Hepatocyte (in vitro differentiated cells): ENCODE data around the gene ZBED1. TPM values are rescaled to one million over a fixed set of nuclear protein-coding genes. Genes with fewer than 3 reads are reported as not detected.

ENCODE experiments used
- DNase-seq: peaks from one replicate; pipeline ENCODE4 v3.0.0-alpha.2; 2016; ENCODE audit warnings: low spot score
- H2AFZ ChIP-seq: fragments of 200-600 bp; sonication (generic); 2 replicates; pipeline ENCODE4 v1.6.0; 2016; ENCODE audit warnings: antibody characterized with exemption, mild to moderate bottlenecking
- H3K27ac ChIP-seq: fragments of 200-600 bp; sonication (generic); 2 replicates; pipeline ENCODE4 v1.5.1; 2016; ENCODE audit warnings: mild to moderate bottlenecking
- H3K27me3 ChIP-seq: fragments of 200-600 bp; sonication (generic); 2 replicates; pipeline ENCODE4 v1.6.1; 2016
- H3K36me3 ChIP-seq: fragments of 200-600 bp; sonication (generic); replicated peaks from 2 replicates; pipeline ENCODE4 v1.5.1; 2016; ENCODE audit warnings: low read depth; ENCODE audit not compliant: insufficient read depth
- H3K4me1 ChIP-seq: fragments of 200-600 bp; sonication (generic); 2 replicates; pipeline ENCODE4 v1.5.1; 2016; ENCODE audit warnings: mild to moderate bottlenecking, moderate library complexity; ENCODE audit not compliant: insufficient read depth
- H3K4me2 ChIP-seq: fragments of 200-600 bp; sonication (generic); 2 replicates; pipeline ENCODE4 v1.6.0; 2016
- H3K4me3 ChIP-seq: fragments of 200-600 bp; sonication (generic); 2 replicates; pipeline ENCODE4 v1.5.1; 2016; ENCODE audit warnings: mild to moderate bottlenecking
- H3K79me2 ChIP-seq: fragments of 200-600 bp; sonication (generic); 2 replicates; pipeline ENCODE4 v1.6.0; 2017; ENCODE audit warnings: mild to moderate bottlenecking
- H3K9me2 ChIP-seq: fragments of 200-600 bp; sonication (generic); replicated peaks from 2 replicates; pipeline ENCODE4 v1.6.0; 2017; ENCODE audit warnings: mild to moderate bottlenecking; ENCODE audit not compliant: insufficient read depth
- H3K9me3 ChIP-seq: fragments of 200-600 bp; sonication (generic); 2 replicates; pipeline ENCODE4 v1.5.1; 2016; ENCODE audit warnings: low read depth, mild to moderate bottlenecking
- H4K20me1 ChIP-seq: fragments of 200-600 bp; sonication (generic); 2 replicates; pipeline ENCODE4 v1.6.0; 2016; ENCODE audit warnings: mild to moderate bottlenecking; ENCODE audit not compliant: insufficient read depth, poor library complexity, severe bottlenecking
- CTCF ChIP-seq: fragments of 200-600 bp; sonication (generic); IDR thresholded peaks from 2 replicates; pipeline ENCODE4 v1.5.1; 2016; ENCODE audit warnings: antibody characterized with exemption, mild to moderate bottlenecking; ENCODE audit not compliant: poor library complexity
- EZH2 ChIP-seq: fragments of 200-600 bp; sonication (generic); IDR thresholded peaks from 2 replicates; pipeline ENCODE4 v1.6.1; 2016; ENCODE audit warnings: antibody characterized with exemption, mild to moderate bottlenecking, borderline replicate concordance
- EZH2phosphoT487 ChIP-seq: fragments of 200-600 bp; sonication (generic); IDR thresholded peaks from one replicate; pipeline ENCODE4 v1.6.1; 2018; ENCODE audit warnings: antibody characterized with exemption, mild to moderate bottlenecking, low read depth, moderate library complexity; ENCODE audit not compliant: unreplicated experiment, severe bottlenecking
- WGBS: methylation state at CpG from one replicate; pipeline ENCODE4 v1.1.6; 2016; ENCODE audit warnings: low lambda C conversion rate; ENCODE audit errors: missing lambda C conversion rate; 5-methylcytosine and 5-hydroxymethylcytosine counted together
- polyA plus RNA-seq: library from polyadenylated mRNA; unstranded; fragments of >200 nt; fragmentation: Nextera tagmentation; extraction: Ambion mirVana; gene quantifications from 2 replicates; pipeline ENCODE4 v1.2.1, GENCODE V29; 2016
- total RNA-seq: library from RNA; depleted of rRNA; stranded (reverse); fragments of >200 nt; gene quantifications from 2 replicates; pipeline ENCODE4 v1.2.3, GENCODE V29; 2014

Gene ZBED1
- total and polyA plus RNA-seq, 2 experiments from 2014 or later = 26.4 to 41.4 TPM

DNA sequence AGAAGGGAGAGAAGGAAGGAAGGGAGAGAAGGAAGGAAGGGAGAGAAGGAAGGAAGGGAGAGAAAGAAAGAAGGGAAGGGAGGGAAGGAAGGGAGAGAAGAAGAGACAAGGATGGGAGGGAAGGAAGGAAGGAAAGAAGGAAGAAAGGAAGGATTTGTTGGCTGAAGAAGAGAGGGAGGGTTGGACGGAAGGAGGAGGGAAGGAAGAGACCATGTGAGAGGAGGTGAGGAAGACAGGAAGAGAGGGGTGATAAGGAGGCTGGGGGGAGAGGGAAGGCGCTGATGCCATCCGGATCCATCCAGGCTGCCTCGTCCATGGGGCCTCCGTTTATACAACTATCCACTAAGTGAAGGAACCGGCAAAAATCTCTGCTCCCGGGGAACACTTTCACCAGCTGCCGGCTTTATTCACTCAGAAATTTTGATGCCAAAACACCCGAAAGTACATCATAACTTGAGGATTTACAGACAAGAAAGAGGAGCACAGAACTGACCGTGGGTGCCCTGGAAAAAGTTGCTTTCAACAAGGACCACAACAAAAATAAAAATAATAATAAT, 14.9 kb downstream of the ZBED1 start:
- Histone ChIP-seq H3K27me3 (no peaks in the 10 kb centered on the region), H3K27ac (no peak overlapping the region), H3K9me3 (no peaks in the 10 kb centered on the region), H3K4me3 (no peak overlapping the region), H3K36me3 (no peaks in the 10 kb centered on the region), H2AFZ (no peak overlapping the region), H3K9me2 (no peaks in the 10 kb centered on the region), H3K79me2 (peaks cover 85% of the 10 kb centered on the region), H3K4me2 (no peak overlapping the region), H3K4me1 (no peaks in the 10 kb centered on the region), H4K20me1 (peaks cover 14% of the 10 kb centered on the region)
- 88% methylated on average over 9 of the region's 10 CpGs for WGBS
- TF ChIP-seq CTCF (no peak), EZH2 (no peak), EZH2phosphoT487 (no peak)
- no peak for DNase-seq

DNA sequence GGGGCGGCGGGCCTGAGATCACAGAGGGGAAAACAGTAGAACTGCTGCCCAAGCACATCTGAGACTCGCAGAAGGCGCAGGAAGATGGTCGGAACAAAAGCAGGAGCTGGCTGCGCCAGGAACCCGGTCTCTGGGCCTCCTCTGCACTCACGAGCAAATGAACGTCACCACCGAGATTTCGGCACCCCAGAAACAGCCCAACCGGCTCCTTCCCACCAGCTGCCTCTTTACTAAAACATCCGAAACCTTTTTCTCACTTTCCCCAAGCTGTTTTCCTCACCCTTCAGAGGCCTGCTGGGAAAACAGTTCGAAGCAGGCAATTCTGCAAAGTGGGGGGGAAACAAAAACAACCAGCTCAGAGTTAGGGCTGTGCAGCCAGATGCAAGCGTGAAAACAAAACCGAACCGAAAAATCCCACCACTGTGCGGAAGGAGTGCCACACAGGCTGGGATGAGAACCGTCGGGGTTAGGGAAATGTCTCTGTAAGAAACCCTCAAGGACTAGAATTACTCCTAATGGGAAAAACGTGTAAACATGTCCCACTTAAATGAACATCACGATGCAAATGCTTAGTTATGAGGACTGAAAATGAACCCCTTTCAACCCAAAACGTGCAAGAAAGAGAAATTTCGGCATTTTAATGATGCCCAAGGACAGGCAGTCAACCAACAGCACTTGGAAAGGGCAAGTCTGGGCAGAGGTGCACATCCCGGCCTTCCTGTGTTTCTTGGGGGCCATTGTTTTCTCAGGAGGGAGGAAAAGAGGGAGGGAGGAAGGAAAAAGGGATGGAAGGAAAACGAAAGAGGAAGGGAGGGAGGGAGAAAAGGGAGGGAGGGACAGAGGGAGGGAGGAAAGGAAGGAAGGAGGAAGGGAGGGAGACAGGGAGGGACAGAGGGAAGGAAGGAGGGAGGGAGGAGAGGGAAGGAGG, 15.8 kb downstream of the ZBED1 start:
- Histone ChIP-seq H3K4me1 (no peaks in the 10 kb centered on the region), H3K27ac (peak overlapping the region; percentile 57), H3K4me3 (no peak overlapping the region), H2AFZ (no peak overlapping the region), H3K36me3 (no peaks in the 10 kb centered on the region), H3K9me3 (no peaks in the 10 kb centered on the region), H3K9me2 (no peaks in the 10 kb centered on the region), H4K20me1 (peaks cover 14% of the 10 kb centered on the region), H3K79me2 (peaks cover 86% of the 10 kb centered on the region), H3K27me3 (no peaks in the 10 kb centered on the region), H3K4me2 (no peak overlapping the region)
- WGBS = 75% methylated on average over 26 of the region's 26 CpGs
- DNase-seq = no peak
- TF ChIP-seq EZH2phosphoT487 (no peak), CTCF (no peak), EZH2 (no peak)

- H3K4me2 ChIP-seq = no peak overlapping the region
- no peak overlapping the region for H2AFZ ChIP-seq
- TF ChIP-seq EZH2phosphoT487 = no peak
- no peak for TF ChIP-seq EZH2
- no peak for TF ChIP-seq CTCF
- H3K4me1 ChIP-seq = no peaks in the 10 kb centered on the region
- H3K27me3 ChIP-seq = no peaks in the 10 kb centered on the region
- H4K20me1 ChIP-seq = peaks cover 14% of the 10 kb centered on the region
- H3K79me2 ChIP-seq = peaks cover 86% of the 10 kb centered on the region
- DNase-seq = no peak
- H3K9me2 ChIP-seq = no peaks in the 10 kb centered on the region
- H3K4me3 ChIP-seq = no peak overlapping the region
- H3K36me3 ChIP-seq = no peaks in the 10 kb centered on the region
- 92% methylated on average over 12 of the region's 12 CpGs for WGBS
- H3K27ac ChIP-seq = no peak overlapping the region
- H3K9me3 ChIP-seq = no peaks in the 10 kb centered on the region
Measured at GRCh38 chrX:2484256-2484655, 16.5 kb downstream of the ZBED1 start.
